ENCODE results near the gene C4BPB.

DNA sequence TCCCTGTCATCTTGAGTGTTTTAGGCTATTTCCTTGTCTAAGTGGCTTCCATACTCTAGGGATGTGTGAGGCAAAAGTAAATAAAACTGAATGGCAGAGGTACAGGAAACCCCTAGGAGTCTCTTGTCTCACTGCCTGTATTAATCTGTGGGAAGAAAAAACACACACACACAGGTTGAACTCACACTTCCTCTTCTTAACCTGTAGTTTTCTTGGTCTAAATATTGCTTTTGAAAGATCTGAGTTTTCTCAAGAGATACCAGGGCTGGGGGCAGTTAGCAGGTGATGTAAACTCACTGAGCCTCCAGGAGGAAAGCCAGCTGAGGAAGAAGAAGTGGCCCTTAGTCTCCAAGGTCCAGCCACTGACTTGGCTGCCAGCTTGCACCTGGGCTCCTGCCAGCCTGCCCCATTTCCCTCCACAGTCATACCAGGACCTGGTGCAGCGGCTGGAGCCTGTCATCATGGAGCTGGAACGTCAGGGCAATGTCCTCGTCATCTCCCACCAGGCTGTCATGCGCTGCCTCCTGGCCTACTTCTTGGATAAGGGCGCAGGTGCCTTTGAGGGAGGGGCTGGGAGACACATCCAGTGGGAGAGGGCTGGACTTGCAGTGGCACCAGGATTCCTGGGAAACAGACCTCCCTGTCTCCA lies 18.7 kb upstream of the C4BPB start:
- TF ChIP-seq, protein P1, sequence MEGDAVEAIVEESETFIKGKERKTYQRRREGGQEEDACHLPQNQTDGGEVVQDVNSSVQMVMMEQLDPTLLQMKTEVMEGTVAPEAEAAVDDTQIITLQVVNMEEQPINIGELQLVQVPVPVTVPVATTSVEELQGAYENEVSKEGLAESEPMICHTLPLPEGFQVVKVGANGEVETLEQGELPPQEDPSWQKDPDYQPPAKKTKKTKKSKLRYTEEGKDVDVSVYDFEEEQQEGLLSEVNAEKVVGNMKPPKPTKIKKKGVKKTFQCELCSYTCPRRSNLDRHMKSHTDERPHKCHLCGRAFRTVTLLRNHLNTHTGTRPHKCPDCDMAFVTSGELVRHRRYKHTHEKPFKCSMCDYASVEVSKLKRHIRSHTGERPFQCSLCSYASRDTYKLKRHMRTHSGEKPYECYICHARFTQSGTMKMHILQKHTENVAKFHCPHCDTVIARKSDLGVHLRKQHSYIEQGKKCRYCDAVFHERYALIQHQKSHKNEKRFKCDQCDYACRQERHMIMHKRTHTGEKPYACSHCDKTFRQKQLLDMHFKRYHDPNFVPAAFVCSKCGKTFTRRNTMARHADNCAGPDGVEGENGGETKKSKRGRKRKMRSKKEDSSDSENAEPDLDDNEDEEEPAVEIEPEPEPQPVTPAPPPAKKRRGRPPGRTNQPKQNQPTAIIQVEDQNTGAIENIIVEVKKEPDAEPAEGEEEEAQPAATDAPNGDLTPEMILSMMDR (conservative IDR thresholded peaks at IDR 0.05; ENCODE audit: low read length): no peak
- no peak for TF ChIP-seq EZH2phosphoT487 (IDR thresholded peaks at IDR 0.05; ENCODE audit: borderline replicate concordance, low read depth, low read length)

Data from OCI-LY7 (cell line).